ENCODE measurements around the gene ARFGAP3.

DNA sequence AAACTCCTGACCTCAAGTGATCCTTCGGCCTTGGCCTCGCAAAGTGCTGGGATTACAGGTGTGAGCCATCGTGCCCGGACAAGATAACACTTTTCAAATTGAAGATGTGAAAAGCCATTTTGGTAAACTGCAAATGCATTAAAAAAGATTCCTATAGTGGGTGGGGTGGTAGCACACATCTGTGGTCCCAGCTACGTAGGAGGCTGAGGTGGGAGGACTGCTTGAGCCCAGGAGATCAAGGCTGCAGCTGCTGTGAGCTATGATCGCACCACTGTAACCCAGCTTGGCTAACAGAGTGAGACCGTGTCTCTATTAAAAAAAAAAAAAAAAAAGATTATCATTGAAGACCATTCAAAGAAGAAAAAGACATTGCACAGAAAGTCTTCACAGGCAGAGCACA lies 16.9 kb upstream of the ARFGAP3 start:
- TF ChIP-seq POLR2A (IDR thresholded peaks at IDR 0.05; ENCODE audit: low read depth, low read length) (no peak), POLR2AphosphoS5 (IDR thresholded peaks at IDR 0.05; ENCODE audit: low read depth, low read length) (no peak), TAF1 (IDR thresholded peaks at IDR 0.05; ENCODE audit: low read depth, low read length) (no peak)

Data from GM12891 (cell line).